Pancreas (tissue), 10 donors: ENCODE measurements around the gene PLEKHA5. TPM values are rescaled to one million over a fixed set of nuclear protein-coding genes. Genes with fewer than 3 reads are reported as not detected.
"Not testable (repeated sequence)": the region's sequence is repeated elsewhere in the genome, so short reads cannot be mapped to it uniquely, and the experiment has no call there.

ENCODE experiments used
- ATAC-seq, 4 donors: fragments of 200-7000 bp; cut with Tn5 transposase; one replicate each; pipeline versions ENCODE4 v1.8.0 to v1.9.1; 2020; ENCODE audit warnings: mild to moderate bottlenecking in 4 of 4, moderate library complexity in 4 of 4
- DNase-seq, 6 donors: peaks; one replicate each; pipeline ENCODE4 v3.0.0-alpha.2; 2020
- FAIRE-seq: peaks from 2 replicates; lab custom pipeline; 2012; peaks lifted over from hg19 to GRCh38; lab: Jason Lieb, UNC
- H3K27ac ChIP-seq, 4 donors: fragments of 200-600 bp; sonication (generic); 1 replicate in 3 of 4; 2 replicates in 1 of 4; pipeline versions ENCODE4 v1.5.0 to v1.8.0; 2020
- H3K27me3 ChIP-seq, 4 donors: fragments of 200-600 bp; one replicate each; pipeline ENCODE4 v1.8.0; 2021
- H3K36me3 ChIP-seq, 3 donors: fragments of 200-600 bp; sonication (generic) in 1 of 3; one replicate each; pipeline versions ENCODE4 v1.5.0 to v1.8.0; 2020 to 2021
- H3K4me1 ChIP-seq, 3 donors: fragments of 200-600 bp; one replicate each; pipeline ENCODE4 v1.8.0; 2021
- H3K4me3 ChIP-seq, 4 donors: fragments of 200-600 bp; sonication (generic) in 2 of 4; one replicate each; pipeline versions ENCODE4 v1.5.0 to v1.8.0; 2020 to 2021
- H3K9me3 ChIP-seq, 4 donors: fragments of 200-600 bp; one replicate each; pipeline ENCODE4 v1.8.0; 2021
- WGBS, 2 donors: extraction: QIAGEN DNeasy Blood & Tissue Kit; methylation state at CpG; one replicate each; pipeline ENCODE4 v1.1.7; 2013; 5-methylcytosine and 5-hydroxymethylcytosine counted together
- intact Hi-C, 3 donors: fragments of 100-400 bp; cut with DNase I; formaldehyde crosslinking; loops; one replicate each; pipeline versions ENCODE4 v1.11.1 to v1.14.2; 2022
- polyA plus RNA-seq, 2 donors: library from polyadenylated mRNA; stranded (reverse); fragments of 200-250 nt; gene quantifications; one replicate each; pipeline ENCODE4 v1.2.3, GENCODE V29; 2013
- total RNA-seq, 6 donors: library from RNA; stranded (reverse); fragmentation: NEBNext Ultra II Directional in 4 of 6; extraction: Animal tissue kit (Norgen Biotek cat#: 25700) in 4 of 6; gene quantifications; one replicate each; pipeline versions ENCODE4 v1.2.1 to v1.2.4, GENCODE V29; 2021 to 2023
- TF ChIP-seq, protein P1 (sequence below), 4 donors: fragments of 200-600 bp; sonication (generic) in 3 of 4; IDR thresholded peaks; one replicate each; pipeline versions ENCODE4 v1.5.0 to v1.8.0; 2021; ENCODE audit warnings: antibody characterized with exemption in 4 of 4
- donor health status: healthy with polysubstance abuse.
- donor health status: DM: no; HTN: no; CAD: no; lungs with moderate emphysema.
- donor health status: DM: no; HTN: no; CAD: no.
- donor health status: control.
- donor health status: control.
- donor health status: Bipolar disorder and iron deficiency.
- donor health status: DM: yes; HTN: yes; CAD: no.
- donor health status: DM: no; HTN: no; CAD: no.
- donor health status: DM: no; HTN: no; CAD: no.
- donor health status: DM: yes; HTN: yes; CAD: no.

PLEKHA5 gene
- total and polyA plus RNA-seq, 8 donors: 10.3 to 26.4 (median 17.5) TPM

- Histone ChIP-seq H3K27ac (no peak overlapping the region), H3K27me3 (no peaks in the 10 kb centered on the region), H3K4me1 (no peaks in the 10 kb centered on the region), H3K36me3 (no peaks in the 10 kb centered on the region), H3K4me3 (no peak overlapping the region), H3K9me3 (no peaks in the 10 kb centered on the region)
- TF ChIP-seq, protein P1, sequence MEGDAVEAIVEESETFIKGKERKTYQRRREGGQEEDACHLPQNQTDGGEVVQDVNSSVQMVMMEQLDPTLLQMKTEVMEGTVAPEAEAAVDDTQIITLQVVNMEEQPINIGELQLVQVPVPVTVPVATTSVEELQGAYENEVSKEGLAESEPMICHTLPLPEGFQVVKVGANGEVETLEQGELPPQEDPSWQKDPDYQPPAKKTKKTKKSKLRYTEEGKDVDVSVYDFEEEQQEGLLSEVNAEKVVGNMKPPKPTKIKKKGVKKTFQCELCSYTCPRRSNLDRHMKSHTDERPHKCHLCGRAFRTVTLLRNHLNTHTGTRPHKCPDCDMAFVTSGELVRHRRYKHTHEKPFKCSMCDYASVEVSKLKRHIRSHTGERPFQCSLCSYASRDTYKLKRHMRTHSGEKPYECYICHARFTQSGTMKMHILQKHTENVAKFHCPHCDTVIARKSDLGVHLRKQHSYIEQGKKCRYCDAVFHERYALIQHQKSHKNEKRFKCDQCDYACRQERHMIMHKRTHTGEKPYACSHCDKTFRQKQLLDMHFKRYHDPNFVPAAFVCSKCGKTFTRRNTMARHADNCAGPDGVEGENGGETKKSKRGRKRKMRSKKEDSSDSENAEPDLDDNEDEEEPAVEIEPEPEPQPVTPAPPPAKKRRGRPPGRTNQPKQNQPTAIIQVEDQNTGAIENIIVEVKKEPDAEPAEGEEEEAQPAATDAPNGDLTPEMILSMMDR (IDR thresholded peaks at IDR 0.05): no peak
- intact Hi-C loops: no loop called here
- 93 to 95% methylated on average over 2 of the region's 2 CpGs for WGBS, 2 donors
- ATAC-seq: no peak
- no peak for DNase-seq
- FAIRE-seq: no peak
Observed at GRCh38 chr12:19387161-19387560, 257.6 kb downstream of the PLEKHA5 start.

- FAIRE-seq (no peak), ATAC-seq (peak in 1 of 4 donors; percentile 11), DNase-seq (no peak)
- 76 to 84% methylated on average over 2 of the region's 2 CpGs for WGBS, 2 donors
- no peak overlapping the region for H3K27ac ChIP-seq
- no peaks in the 10 kb centered on the region for H3K9me3 ChIP-seq
- intact Hi-C loops: no loop called here
- H3K4me1 ChIP-seq: no peaks in the 10 kb centered on the region
- no peaks in the 10 kb centered on the region for H3K36me3 ChIP-seq
- no peaks in the 10 kb centered on the region for H3K27me3 ChIP-seq
- H3K4me3 ChIP-seq: no peak overlapping the region
- TF ChIP-seq, protein P1 (IDR thresholded peaks at IDR 0.05): no peak
Observed at GRCh38 chr12:19388131-19388549, 258.6 kb downstream of the PLEKHA5 start.

GRCh38 chr12:19390051-19390598, 260.6 kb downstream of the PLEKHA5 start:
- no peaks in the 10 kb centered on the region for H3K27me3 ChIP-seq
- H3K4me1 ChIP-seq: no peaks in the 10 kb centered on the region
- H3K9me3 ChIP-seq: no peaks in the 10 kb centered on the region
- no peak overlapping the region for H3K27ac ChIP-seq
- no peak overlapping the region for H3K4me3 ChIP-seq
- FAIRE-seq (peak; percentile 9), ATAC-seq (no peak), DNase-seq (no peak)
- no peaks in the 10 kb centered on the region for H3K36me3 ChIP-seq
- intact Hi-C loops: no loop called here
- TF ChIP-seq, protein P1 (IDR thresholded peaks at IDR 0.05): no peak
- 81 to 82% methylated on average over 3 of the region's 3 CpGs for WGBS, 2 donors

- H3K4me1 ChIP-seq, intact Hi-C loops, H3K4me3 ChIP-seq, FAIRE-seq, ATAC-seq, H3K27me3 ChIP-seq, H3K27ac ChIP-seq, H3K9me3 ChIP-seq, DNase-seq, H3K36me3 ChIP-seq: not testable (repeated sequence)
- 82 to 87% methylated on average over 8 of the region's 8 CpGs for WGBS, 2 donors
Observed at GRCh38 chr12:19392644-19393043, 263.1 kb downstream of the PLEKHA5 start.

GRCh38 chr12:19394385-19394784, 264.9 kb downstream of the PLEKHA5 start:
- DNase-seq (no peak), ATAC-seq (no peak), FAIRE-seq (no peak)
- Histone ChIP-seq H3K27me3 (no peaks in the 10 kb centered on the region), H3K27ac (no peak overlapping the region), H3K36me3 (no peaks in the 10 kb centered on the region), H3K4me1 (no peaks in the 10 kb centered on the region), H3K4me3 (no peak overlapping the region), H3K9me3 (no peaks in the 10 kb centered on the region)
- TF ChIP-seq, protein P1 (IDR thresholded peaks at IDR 0.05): no peak
- intact Hi-C loops: no loop called here
- 74 to 83% methylated on average over 2 of the region's 2 CpGs for WGBS, 2 donors
